Measurements from ENCODE around the gene RXRB. TPM values are rescaled to one million over a fixed set of nuclear protein-coding genes. Genes with fewer than 3 reads are reported as not detected.
A peak's percentile ranks its signal among the peaks of the same experiment; 100 is the strongest.

RXRB gene
- total and polyA plus RNA-seq, 2 donors (not counting 3 experiments of a cell fraction or from before 2014, with no cell fraction given) = 43.4 to 44.4 TPM

DNA sequence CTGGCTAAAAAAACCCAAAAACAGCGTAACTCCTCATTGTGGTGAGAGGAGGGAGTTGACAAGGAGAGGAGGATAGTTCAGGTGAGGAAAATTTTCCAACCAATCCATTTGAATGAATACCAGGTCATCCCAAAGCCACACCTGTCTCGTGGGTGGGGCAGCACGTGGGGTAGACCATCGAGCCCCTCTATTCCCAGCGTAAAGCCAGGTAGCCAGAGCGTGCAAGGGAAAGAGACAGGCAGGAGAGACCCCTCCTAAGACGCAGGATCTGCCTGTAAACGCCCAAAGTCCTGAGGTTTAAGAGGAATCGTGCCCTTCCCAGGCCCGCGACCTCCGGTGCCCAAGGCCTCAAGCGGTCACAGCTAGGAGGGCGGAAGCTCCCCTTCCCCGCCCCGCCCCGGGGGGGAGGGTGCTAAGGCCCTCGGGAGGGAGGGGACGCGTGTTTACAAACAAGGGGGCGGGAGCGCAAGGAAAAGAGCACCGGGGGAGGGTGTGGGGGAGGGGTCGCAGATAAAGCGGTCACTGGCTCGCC is 712 bp downstream of the RXRB start:
- dilution Hi-C loops (cut with MboI; ENCODE audit: extremely low pct_ligation_motif_present, low sequenced_read_pairs) (no loop called here), intact Hi-C loops (cut with micrococcal nuclease) (loop anchor here (1.0 to 5.0 kb wide), 5 partner anchors 50 to 227 kb away; partner anchors contain the start of genes RPS18 and TAPBP)
- BruUV-seq (replicated peaks) = TSS peak; percentile 38
- FAIRE-seq (peak; percentile 50), DNase-seq (ENCODE audit: low read depth, low spot score) (peak; percentile 53)
- Histone ChIP-seq H4K20me1 (replicated peaks; ENCODE audit: control insufficient read depth, extremely low read depth, insufficient read depth, low read length) (no peaks in the 10 kb centered on the region), H3K79me2 (ENCODE audit: control insufficient read depth, insufficient read depth, low read length) (peaks cover 40% of the 10 kb centered on the region), H3K36me3 (ENCODE audit: control insufficient read depth in 2 of 2, extremely low read depth in 1 of 2, insufficient read depth in 2 of 2, low read length in 2 of 2) (peaks cover 12 to 35% of the 10 kb centered on the region in 2 experiments), H3K9ac (replicated peaks; ENCODE audit: extremely low read depth, insufficient read depth, low read length) (peak overlapping the region; percentile 99), H3K9me1 (replicated peaks; ENCODE audit: control insufficient read depth, extremely low read depth, insufficient read depth, low read length) (no peaks in the 10 kb centered on the region), H3K4me2 (ENCODE audit: insufficient read depth, low read length) (peak overlapping the region; percentile 93), H3K4me3 (replicated peaks in 1 of 3; ENCODE audit: insufficient read depth in 1 of 3, low read depth in 1 of 3, low read length in 3 of 3) (peak overlapping the region; percentile 71 to 89 (median 75)), H3K27ac (ENCODE audit: insufficient read depth, low read depth, low read length) (peak overlapping the region; percentile 95), H3K27me3 (ENCODE audit: control insufficient read depth in 2 of 2, insufficient read depth in 2 of 2, low read length in 2 of 2) (no peaks in the 10 kb centered on the region), H3K4me1 (ENCODE audit: control insufficient read depth, extremely low read depth, insufficient read depth, low read length) (peaks cover 25% of the 10 kb centered on the region), H2AFZ (ENCODE audit: low read depth, low read length) (peak overlapping the region; percentile 84), H3K9me3 (replicated peaks; ENCODE audit: control insufficient read depth, insufficient read depth, low read length) (no peaks in the 10 kb centered on the region)
- ChIA-PET CTCF (interaction anchor here (1.3 kb wide), 1 partner anchor 38 kb away, joined by 4 read pairs; no protein-coding TSS in a partner anchor), POLR2A (no interaction called here)
- TF ChIP-seq EZH2 (IDR thresholded peaks at IDR 0.05; ENCODE audit: borderline replicate concordance, low read depth, low read length, severe bottlenecking) (no peak), JUN (IDR thresholded peaks at IDR 0.05; ENCODE audit: borderline replicate concordance, insufficient read depth, insufficient read length, low read depth) (no peak)

DNA sequence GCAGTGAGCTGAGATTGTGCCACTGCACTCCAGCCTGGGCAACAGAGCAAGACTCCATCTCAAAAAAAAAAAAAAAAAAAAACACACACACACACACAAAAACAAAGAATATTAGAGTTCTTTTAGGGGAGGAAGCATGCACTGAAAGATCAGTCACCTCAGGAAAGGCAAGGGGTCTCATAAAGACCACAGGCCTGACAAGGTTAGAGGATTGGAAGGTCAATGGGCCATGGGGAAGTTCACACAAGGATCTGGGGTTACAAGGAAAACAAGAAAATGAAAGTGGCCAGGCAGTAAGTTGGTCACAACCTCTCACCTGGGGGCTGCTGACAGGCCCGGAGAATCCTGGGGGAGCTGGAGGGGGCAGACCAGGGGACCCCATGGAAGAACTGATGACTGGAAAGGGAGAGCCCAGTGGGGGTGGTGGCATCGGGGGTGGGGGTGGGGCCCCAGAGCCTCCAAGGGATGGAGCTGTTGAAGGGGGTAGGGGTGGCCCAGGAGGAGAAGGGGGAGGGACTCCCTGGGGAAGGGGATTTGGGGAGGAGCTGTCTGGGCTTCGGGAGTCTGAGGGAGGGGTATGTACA is 1.5 kb downstream of the RXRB start:
- Histone ChIP-seq H3K27ac (ENCODE audit: insufficient read depth, low read depth, low read length) (no peak overlapping the region), H3K36me3 (ENCODE audit: control insufficient read depth in 2 of 2, extremely low read depth in 1 of 2, insufficient read depth in 2 of 2, low read length in 2 of 2) (peaks cover 12 to 42% of the 10 kb centered on the region in 2 experiments), H3K27me3 (ENCODE audit: control insufficient read depth in 2 of 2, insufficient read depth in 2 of 2, low read length in 2 of 2) (no peaks in the 10 kb centered on the region), H3K4me1 (ENCODE audit: control insufficient read depth, extremely low read depth, insufficient read depth, low read length) (peaks cover 20% of the 10 kb centered on the region), H3K9me1 (replicated peaks; ENCODE audit: control insufficient read depth, extremely low read depth, insufficient read depth, low read length) (no peaks in the 10 kb centered on the region), H3K9ac (replicated peaks; ENCODE audit: extremely low read depth, insufficient read depth, low read length) (no peak overlapping the region), H4K20me1 (replicated peaks; ENCODE audit: control insufficient read depth, extremely low read depth, insufficient read depth, low read length) (no peaks in the 10 kb centered on the region), H2AFZ (ENCODE audit: low read depth, low read length) (no peak overlapping the region), H3K4me2 (ENCODE audit: insufficient read depth, low read length) (peak overlapping the region; percentile 93), H3K4me3 (replicated peaks in 1 of 3; ENCODE audit: insufficient read depth in 1 of 3, low read depth in 1 of 3, low read length in 3 of 3) (peak overlapping the region in 2 of 3 experiments; percentile 75 to 89), H3K9me3 (replicated peaks; ENCODE audit: control insufficient read depth, insufficient read depth, low read length) (no peaks in the 10 kb centered on the region), H3K79me2 (ENCODE audit: control insufficient read depth, insufficient read depth, low read length) (peaks cover 40% of the 10 kb centered on the region)
- BruUV-seq (replicated peaks) = no TSS peak
- dilution Hi-C loops (cut with MboI; ENCODE audit: extremely low pct_ligation_motif_present, low sequenced_read_pairs) = no loop called here
- FAIRE-seq = no peak
- TF ChIP-seq FOS (IDR thresholded peaks at IDR 0.05; ENCODE audit: borderline replicate concordance, insufficient read depth, low read length) = no peak
- no peak for TF ChIP-seq POLR2AphosphoS5 (IDR thresholded peaks at IDR 0.05; ENCODE audit: insufficient read depth, low read depth, low read length)
- TF ChIP-seq POLR2A (IDR thresholded peaks at IDR 0.05; ENCODE audit: low read depth, low read length) = no peak
- no peak for TF ChIP-seq EZH2 (IDR thresholded peaks at IDR 0.05; ENCODE audit: borderline replicate concordance, low read depth, low read length, severe bottlenecking)
- TF ChIP-seq, protein P1, sequence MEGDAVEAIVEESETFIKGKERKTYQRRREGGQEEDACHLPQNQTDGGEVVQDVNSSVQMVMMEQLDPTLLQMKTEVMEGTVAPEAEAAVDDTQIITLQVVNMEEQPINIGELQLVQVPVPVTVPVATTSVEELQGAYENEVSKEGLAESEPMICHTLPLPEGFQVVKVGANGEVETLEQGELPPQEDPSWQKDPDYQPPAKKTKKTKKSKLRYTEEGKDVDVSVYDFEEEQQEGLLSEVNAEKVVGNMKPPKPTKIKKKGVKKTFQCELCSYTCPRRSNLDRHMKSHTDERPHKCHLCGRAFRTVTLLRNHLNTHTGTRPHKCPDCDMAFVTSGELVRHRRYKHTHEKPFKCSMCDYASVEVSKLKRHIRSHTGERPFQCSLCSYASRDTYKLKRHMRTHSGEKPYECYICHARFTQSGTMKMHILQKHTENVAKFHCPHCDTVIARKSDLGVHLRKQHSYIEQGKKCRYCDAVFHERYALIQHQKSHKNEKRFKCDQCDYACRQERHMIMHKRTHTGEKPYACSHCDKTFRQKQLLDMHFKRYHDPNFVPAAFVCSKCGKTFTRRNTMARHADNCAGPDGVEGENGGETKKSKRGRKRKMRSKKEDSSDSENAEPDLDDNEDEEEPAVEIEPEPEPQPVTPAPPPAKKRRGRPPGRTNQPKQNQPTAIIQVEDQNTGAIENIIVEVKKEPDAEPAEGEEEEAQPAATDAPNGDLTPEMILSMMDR (IDR thresholded peaks at IDR 0.05; ENCODE audit: extremely low read depth in 1 of 2, insufficient read depth in 1 of 2, low read depth in 1 of 2, low read length in 2 of 2) = no peak
- no peak for TF ChIP-seq MYC (IDR thresholded peaks at IDR 0.05; ENCODE audit: low read depth, low read length)
- no peak for DNase-seq (ENCODE audit: low read depth, low spot score)
- POLR2A ChIA-PET = no interaction called here
- intact Hi-C loops (cut with micrococcal nuclease) = no loop called here
- CTCF ChIA-PET = interaction anchor here (1.3 to 1.9 kb wide), 4 partner anchors 23 to 214 kb away, joined by 3 to 10 read pairs (median 5); no protein-coding TSS in a partner anchor
